Activated CD4-positive, alpha-beta T cell treated with anti-CD3 and anti-CD28 coated beads, Interleukin-2, amount 10 ng/mL, durations not matched to agents 7 days and 5 days (primary cell): ENCODE results near the gene CEP128. TPM values are rescaled to one million over a fixed set of nuclear protein-coding genes. Genes with fewer than 3 reads are reported as not detected.

Source experiments
- CTCF ChIA-PET: fragments of 350-600 bp; sonication (Branson Sonifier 250); formaldehyde crosslinking; loops from one replicate; lab custom pipeline; 2021; ENCODE audit warnings: antibody characterized with exemption; lab: Charles Lee
- POLR2A ChIA-PET: fragments of 350-600 bp; sonication (Branson Sonifier 250); formaldehyde crosslinking; loops from one replicate; lab custom pipeline; 2021; ENCODE audit warnings: antibody characterized with exemption; lab: Charles Lee
- DNase-seq: peaks from one replicate; pipeline ENCODE4 v3.0.0-alpha.2; 2020
- H3K27ac Mint-ChIP-seq: one replicate; pipeline ENCODE4 v1.8.0; 2021; ENCODE audit warnings: mild to moderate bottlenecking, moderate library complexity, mixed read lengths
- H3K27me3 Mint-ChIP-seq: one replicate; pipeline ENCODE4 v1.8.0; 2021; ENCODE audit warnings: mixed read lengths
- H3K36me3 Mint-ChIP-seq: one replicate; pipeline ENCODE4 v1.8.0; 2021; ENCODE audit warnings: low read depth, mixed read lengths
- H3K4me1 Mint-ChIP-seq: one replicate; pipeline ENCODE4 v1.8.0; 2021; ENCODE audit warnings: mixed read lengths
- H3K4me3 Mint-ChIP-seq: one replicate; pipeline ENCODE4 v1.8.0; 2021; ENCODE audit warnings: mild to moderate bottlenecking, moderate library complexity, mixed read lengths
- H3K9me3 Mint-ChIP-seq: one replicate; pipeline ENCODE4 v1.8.0; 2021; ENCODE audit warnings: mixed read lengths
- total RNA-seq, 2 experiments: library from RNA; stranded (reverse); gene quantifications; one replicate each; pipeline ENCODE4 v1.2.3, GENCODE V29; 2021

CEP128 gene
- total RNA-seq, 2 experiments from 2014 or later = 27.4 to 35.8 TPM

- Mint-ChIP-seq H3K4me1 (no peaks in the 10 kb centered on the region), H3K36me3 (no peaks in the 10 kb centered on the region), H3K27me3 (no peaks in the 10 kb centered on the region), H3K9me3 (peaks cover 17% of the 10 kb centered on the region), H3K4me3 (no peak overlapping the region), H3K27ac (no peak overlapping the region)
- ChIA-PET POLR2A (interaction anchor here (0.6 kb wide), 1 partner anchor 710 kb away, joined by 4 read pairs; no protein-coding TSS in a partner anchor), CTCF (interaction anchor here (0.6 kb wide), 1 partner anchor 96 kb away, joined by 4 read pairs; no protein-coding TSS in a partner anchor)
- no peak for DNase-seq
These were observed 493.3 kb downstream of the CEP128 start for GRCh38 chr14:80448267-80448666.

GRCh38 chr14:80447392-80447791 lies 494.1 kb downstream of the CEP128 start:
- POLR2A ChIA-PET = no interaction called here
- no peak for DNase-seq
- H3K4me1 Mint-ChIP-seq = no peaks in the 10 kb centered on the region
- CTCF ChIA-PET = interaction anchor here (0.6 kb wide), 1 partner anchor 14 kb away, joined by 4 read pairs; no protein-coding TSS in a partner anchor
- peaks cover 17% of the 10 kb centered on the region for H3K9me3 Mint-ChIP-seq
- H3K27me3 Mint-ChIP-seq = no peaks in the 10 kb centered on the region
- no peak overlapping the region for H3K27ac Mint-ChIP-seq
- no peaks in the 10 kb centered on the region for H3K36me3 Mint-ChIP-seq
- no peak overlapping the region for H3K4me3 Mint-ChIP-seq

Other genes starting within 250 kb of the CEP128 start
- 1 to 10 TPM in 1 of 2 experiments, under 1 TPM in 1; 0.82 to 1.0 TPM for gene TSHR, start 13.9 kb upstream of the CEP128 start, total RNA-seq